GM12878 (cell line): ENCODE results near the gene THAP9.

Source experiments
- GABPA ChIP-seq: IDR thresholded peaks from 2 replicates; pipeline ENCODE4 v1.6.1; 2014; ENCODE audit warnings: antibody characterized with exemption, low read depth, mild to moderate bottlenecking, inconsistent platforms
- HDAC6 ChIP-seq: fragments of 200-600 bp; sonication (generic); IDR thresholded peaks from one replicate; pipeline ENCODE4 v1.8.0; 2017; ENCODE audit warnings: antibody characterized with exemption; ENCODE audit not compliant: unreplicated experiment
- JUND ChIP-seq: IDR thresholded peaks from 2 replicates; pipeline ENCODE4 v1.6.1; 2012; ENCODE audit warnings: low read depth, mild to moderate bottlenecking, low read length, improper control_type of control experiment, moderate library complexity
- POLR2AphosphoS5 ChIP-seq: IDR thresholded peaks from 2 replicates; pipeline ENCODE4 v1.6.1; 2011; ENCODE audit warnings: mild to moderate bottlenecking, low read length, inconsistent platforms
- RELA ChIP-seq: fragments of 450-650 bp; IDR thresholded peaks from 2 replicates; pipeline ENCODE4 v1.8.0; 2014; ENCODE audit warnings: borderline replicate concordance; ENCODE audit not compliant: partially characterized antibody
- SIN3A ChIP-seq: IDR thresholded peaks from 2 replicates; pipeline ENCODE4 v1.6.1; 2012; ENCODE audit warnings: low read depth, low read length, improper control_type of control experiment
- SMC3 ChIP-seq: IDR thresholded peaks from 2 replicates; pipeline ENCODE4 v1.6.1; 2011; ENCODE audit warnings: low read length, improper control_type of control experiment, borderline replicate concordance
- SRF ChIP-seq, 2 experiments: IDR thresholded peaks; 2 replicates each; pipeline ENCODE4 v1.6.1; 2011; ENCODE audit warnings: low read depth in 2 of 2, low read length in 2 of 2, mild to moderate bottlenecking in 1 of 2, moderate library complexity in 1 of 2
- SUZ12 ChIP-seq: fragments of 200-600 bp; sonication (generic); IDR thresholded peaks from one replicate; pipeline ENCODE4 v1.6.1; 2018; ENCODE audit warnings: antibody characterized with exemption, mild to moderate bottlenecking; ENCODE audit not compliant: unreplicated experiment
- TF ChIP-seq, protein P1 (sequence below): IDR thresholded peaks from 2 replicates; pipeline ENCODE4 v1.6.1; 2012; ENCODE audit warnings: mild to moderate bottlenecking, low read depth, low read length
- TF ChIP-seq, protein P2 (sequence below): IDR thresholded peaks from 2 replicates; pipeline ENCODE4 v1.6.1; 2012; ENCODE audit warnings: low read depth, low read length, improper control_type of control experiment
- TF ChIP-seq, protein P3 (sequence below): IDR thresholded peaks from 2 replicates; pipeline ENCODE4 v1.6.1; 2011; ENCODE audit warnings: low read depth, mild to moderate bottlenecking, low read length, moderate library complexity, borderline replicate concordance; ENCODE audit errors: extremely low read depth
- TF ChIP-seq, protein P4 (sequence below), 3 experiments: IDR thresholded peaks in 2 of 3; conservative IDR thresholded peaks in 1 of 3; 2 replicates each; pipeline ENCODE4 v1.5.1; 2011; ENCODE audit warnings: low read depth in 3 of 3, low read length in 3 of 3, mild to moderate bottlenecking in 3 of 3, control low read depth in 2 of 3, moderate library complexity in 2 of 3, inconsistent platforms in 1 of 3, mixed read lengths in 1 of 3; ENCODE audit not compliant: control insufficient read depth in 2 of 3, insufficient read depth in 1 of 3; ENCODE audit errors: extremely low read depth in 1 of 3
- TF ChIP-seq, protein P5 (sequence below): fragments of 450-650 bp; IDR thresholded peaks from 2 replicates; pipeline ENCODE4 v1.6.1; 2017; ENCODE audit warnings: antibody characterized with exemption, mild to moderate bottlenecking, moderate library complexity

DNA sequence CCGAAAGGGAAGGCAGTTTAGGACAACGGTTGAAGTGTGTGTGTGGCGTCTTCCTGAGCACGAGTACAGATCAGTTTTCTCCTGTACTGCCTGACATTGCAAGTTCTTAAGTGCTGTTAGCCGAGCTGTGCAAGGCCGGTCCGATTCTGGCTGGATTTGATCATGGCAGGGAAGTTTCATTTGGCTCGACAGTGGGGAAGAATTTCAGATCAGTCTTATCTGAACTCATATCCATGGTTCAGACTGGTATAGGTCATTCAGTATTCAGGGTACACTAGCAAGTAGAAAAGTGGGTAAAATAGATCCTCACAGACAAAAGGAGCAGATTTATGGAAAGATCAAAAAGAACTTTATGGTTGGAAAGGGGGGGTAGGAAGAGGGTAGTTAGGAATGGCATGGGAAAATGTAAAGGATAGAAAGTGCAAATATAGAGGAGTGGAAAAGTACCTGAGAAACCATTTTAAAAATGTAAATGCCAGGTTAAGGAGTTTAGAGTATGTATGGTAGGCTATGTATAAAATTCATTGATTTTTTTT, 716 bp downstream of the THAP9 start:
- TF ChIP-seq, protein P1, sequence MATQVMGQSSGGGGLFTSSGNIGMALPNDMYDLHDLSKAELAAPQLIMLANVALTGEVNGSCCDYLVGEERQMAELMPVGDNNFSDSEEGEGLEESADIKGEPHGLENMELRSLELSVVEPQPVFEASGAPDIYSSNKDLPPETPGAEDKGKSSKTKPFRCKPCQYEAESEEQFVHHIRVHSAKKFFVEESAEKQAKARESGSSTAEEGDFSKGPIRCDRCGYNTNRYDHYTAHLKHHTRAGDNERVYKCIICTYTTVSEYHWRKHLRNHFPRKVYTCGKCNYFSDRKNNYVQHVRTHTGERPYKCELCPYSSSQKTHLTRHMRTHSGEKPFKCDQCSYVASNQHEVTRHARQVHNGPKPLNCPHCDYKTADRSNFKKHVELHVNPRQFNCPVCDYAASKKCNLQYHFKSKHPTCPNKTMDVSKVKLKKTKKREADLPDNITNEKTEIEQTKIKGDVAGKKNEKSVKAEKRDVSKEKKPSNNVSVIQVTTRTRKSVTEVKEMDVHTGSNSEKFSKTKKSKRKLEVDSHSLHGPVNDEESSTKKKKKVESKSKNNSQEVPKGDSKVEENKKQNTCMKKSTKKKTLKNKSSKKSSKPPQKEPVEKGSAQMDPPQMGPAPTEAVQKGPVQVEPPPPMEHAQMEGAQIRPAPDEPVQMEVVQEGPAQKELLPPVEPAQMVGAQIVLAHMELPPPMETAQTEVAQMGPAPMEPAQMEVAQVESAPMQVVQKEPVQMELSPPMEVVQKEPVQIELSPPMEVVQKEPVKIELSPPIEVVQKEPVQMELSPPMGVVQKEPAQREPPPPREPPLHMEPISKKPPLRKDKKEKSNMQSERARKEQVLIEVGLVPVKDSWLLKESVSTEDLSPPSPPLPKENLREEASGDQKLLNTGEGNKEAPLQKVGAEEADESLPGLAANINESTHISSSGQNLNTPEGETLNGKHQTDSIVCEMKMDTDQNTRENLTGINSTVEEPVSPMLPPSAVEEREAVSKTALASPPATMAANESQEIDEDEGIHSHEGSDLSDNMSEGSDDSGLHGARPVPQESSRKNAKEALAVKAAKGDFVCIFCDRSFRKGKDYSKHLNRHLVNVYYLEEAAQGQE, result no peak
- TF ChIP-seq, protein P2, sequence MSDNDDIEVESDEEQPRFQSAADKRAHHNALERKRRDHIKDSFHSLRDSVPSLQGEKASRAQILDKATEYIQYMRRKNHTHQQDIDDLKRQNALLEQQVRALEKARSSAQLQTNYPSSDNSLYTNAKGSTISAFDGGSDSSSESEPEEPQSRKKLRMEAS, result no peak
- TF ChIP-seq, protein P3, sequence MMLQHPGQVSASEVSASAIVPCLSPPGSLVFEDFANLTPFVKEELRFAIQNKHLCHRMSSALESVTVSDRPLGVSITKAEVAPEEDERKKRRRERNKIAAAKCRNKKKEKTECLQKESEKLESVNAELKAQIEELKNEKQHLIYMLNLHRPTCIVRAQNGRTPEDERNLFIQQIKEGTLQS, result no peak
- TF ChIP-seq JUND (no peak), HDAC6 (no peak), GABPA (no peak), SRF (IDR thresholded peaks at IDR 0.05; ENCODE audit: low read depth in 2 of 2, low read length in 2 of 2) (no peak), SMC3 (no peak), SUZ12 (no peak), SIN3A (no peak), RELA (no peak), POLR2AphosphoS5 (peak; percentile 58; the same call in 1 of the 2 replicates)
- TF ChIP-seq, protein P4, sequence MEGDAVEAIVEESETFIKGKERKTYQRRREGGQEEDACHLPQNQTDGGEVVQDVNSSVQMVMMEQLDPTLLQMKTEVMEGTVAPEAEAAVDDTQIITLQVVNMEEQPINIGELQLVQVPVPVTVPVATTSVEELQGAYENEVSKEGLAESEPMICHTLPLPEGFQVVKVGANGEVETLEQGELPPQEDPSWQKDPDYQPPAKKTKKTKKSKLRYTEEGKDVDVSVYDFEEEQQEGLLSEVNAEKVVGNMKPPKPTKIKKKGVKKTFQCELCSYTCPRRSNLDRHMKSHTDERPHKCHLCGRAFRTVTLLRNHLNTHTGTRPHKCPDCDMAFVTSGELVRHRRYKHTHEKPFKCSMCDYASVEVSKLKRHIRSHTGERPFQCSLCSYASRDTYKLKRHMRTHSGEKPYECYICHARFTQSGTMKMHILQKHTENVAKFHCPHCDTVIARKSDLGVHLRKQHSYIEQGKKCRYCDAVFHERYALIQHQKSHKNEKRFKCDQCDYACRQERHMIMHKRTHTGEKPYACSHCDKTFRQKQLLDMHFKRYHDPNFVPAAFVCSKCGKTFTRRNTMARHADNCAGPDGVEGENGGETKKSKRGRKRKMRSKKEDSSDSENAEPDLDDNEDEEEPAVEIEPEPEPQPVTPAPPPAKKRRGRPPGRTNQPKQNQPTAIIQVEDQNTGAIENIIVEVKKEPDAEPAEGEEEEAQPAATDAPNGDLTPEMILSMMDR (IDR thresholded peaks at IDR 0.05 in 2 of 3, conservative IDR thresholded peaks at IDR 0.05 in 1 of 3; ENCODE audit: control insufficient read depth in 2 of 3, extremely low read depth in 1 of 3, insufficient read depth in 1 of 3, low read depth in 3 of 3, low read length in 3 of 3), result no peak
- TF ChIP-seq, protein P5, sequence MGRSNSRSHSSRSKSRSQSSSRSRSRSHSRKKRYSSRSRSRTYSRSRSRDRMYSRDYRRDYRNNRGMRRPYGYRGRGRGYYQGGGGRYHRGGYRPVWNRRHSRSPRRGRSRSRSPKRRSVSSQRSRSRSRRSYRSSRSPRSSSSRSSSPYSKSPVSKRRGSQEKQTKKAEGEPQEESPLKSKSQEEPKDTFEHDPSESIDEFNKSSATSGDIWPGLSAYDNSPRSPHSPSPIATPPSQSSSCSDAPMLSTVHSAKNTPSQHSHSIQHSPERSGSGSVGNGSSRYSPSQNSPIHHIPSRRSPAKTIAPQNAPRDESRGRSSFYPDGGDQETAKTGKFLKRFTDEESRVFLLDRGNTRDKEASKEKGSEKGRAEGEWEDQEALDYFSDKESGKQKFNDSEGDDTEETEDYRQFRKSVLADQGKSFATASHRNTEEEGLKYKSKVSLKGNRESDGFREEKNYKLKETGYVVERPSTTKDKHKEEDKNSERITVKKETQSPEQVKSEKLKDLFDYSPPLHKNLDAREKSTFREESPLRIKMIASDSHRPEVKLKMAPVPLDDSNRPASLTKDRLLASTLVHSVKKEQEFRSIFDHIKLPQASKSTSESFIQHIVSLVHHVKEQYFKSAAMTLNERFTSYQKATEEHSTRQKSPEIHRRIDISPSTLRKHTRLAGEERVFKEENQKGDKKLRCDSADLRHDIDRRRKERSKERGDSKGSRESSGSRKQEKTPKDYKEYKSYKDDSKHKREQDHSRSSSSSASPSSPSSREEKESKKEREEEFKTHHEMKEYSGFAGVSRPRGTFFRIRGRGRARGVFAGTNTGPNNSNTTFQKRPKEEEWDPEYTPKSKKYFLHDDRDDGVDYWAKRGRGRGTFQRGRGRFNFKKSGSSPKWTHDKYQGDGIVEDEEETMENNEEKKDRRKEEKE, result no peak
